ENCODE data around the gene ORAI3. TPM values are rescaled to one million over a fixed set of nuclear protein-coding genes. Genes with fewer than 3 reads are reported as not detected.

Gene ORAI3
- total RNA-seq, 2 experiments from 2014 or later = 7.8 to 18.3 TPM

DNA sequence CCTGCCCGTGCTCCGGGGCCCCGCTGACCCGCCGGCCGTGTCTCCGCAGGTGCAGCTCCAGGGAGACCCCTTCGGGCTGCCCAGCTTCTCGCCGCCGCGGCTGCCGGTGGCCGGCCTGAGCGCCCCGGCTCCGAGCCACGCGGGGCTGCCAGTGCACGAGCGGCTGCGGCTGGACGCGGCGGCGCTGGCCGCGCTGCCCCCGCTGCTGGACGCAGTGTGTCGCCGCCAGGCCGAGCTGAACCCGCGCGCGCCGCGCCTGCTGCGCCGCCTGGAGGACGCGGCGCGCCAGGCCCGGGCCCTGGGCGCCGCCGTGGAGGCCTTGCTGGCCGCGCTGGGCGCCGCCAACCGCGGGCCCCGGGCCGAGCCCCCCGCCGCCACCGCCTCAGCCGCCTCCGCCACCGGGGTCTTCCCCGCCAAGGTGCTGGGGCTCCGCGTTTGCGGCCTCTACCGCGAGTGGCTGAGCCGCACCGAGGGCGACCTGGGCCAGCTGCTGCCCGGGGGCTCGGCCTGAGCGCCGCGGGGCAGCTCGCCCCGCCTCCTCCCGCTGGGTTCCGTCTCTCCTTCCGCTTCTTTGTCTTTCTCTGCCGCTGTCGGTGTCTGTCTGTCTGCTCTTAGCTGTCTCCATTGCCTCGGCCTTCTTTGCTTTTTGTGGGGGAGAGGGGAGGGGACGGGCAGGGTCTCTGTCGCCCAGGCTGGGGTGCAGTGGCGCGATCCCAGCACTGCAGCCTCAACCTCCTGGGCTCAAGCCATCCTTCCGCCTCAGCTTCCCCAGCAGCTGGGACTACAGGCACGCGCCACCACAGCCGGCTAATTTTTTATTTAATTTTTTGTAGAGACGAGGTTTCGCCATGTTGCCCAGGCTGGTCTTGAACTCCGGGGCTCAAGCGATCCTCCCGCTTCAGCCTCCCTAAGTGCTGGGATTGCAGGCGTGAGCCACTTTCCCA, 46.6 kb upstream of the ORAI3 start:
- peak overlapping the region; percentile 44 for H2AFZ ChIP-seq (ENCODE audit: low read length)
- ChIA-PET POLR2A (interaction anchor here (0.5 to 0.7 kb wide), 3 partner anchors 11 to 52 kb away, joined by 3 to 5 read pairs (median 3); no protein-coding TSS in a partner anchor), CTCF (ENCODE audit: unreplicated experiment) (no interaction called here)
- DNase-seq (ENCODE audit: low spot score) = no peak
- no peak overlapping the region for H3K4me3 ChIP-seq (ENCODE audit: low read depth, low read length, poor library complexity, severe bottlenecking)
- H4K20me1 ChIP-seq (ENCODE audit: insufficient read depth, low read length) = no peaks in the 10 kb centered on the region
- H3K36me3 ChIP-seq (ENCODE audit: insufficient read depth, low read length) = no peaks in the 10 kb centered on the region
- BruUV-seq (replicated peaks) = no TSS peak
- TF ChIP-seq EZH2phosphoT487 (IDR thresholded peaks at IDR 0.05; ENCODE audit: borderline replicate concordance, low read depth, low read length) = no peak
- TF ChIP-seq, protein P1, sequence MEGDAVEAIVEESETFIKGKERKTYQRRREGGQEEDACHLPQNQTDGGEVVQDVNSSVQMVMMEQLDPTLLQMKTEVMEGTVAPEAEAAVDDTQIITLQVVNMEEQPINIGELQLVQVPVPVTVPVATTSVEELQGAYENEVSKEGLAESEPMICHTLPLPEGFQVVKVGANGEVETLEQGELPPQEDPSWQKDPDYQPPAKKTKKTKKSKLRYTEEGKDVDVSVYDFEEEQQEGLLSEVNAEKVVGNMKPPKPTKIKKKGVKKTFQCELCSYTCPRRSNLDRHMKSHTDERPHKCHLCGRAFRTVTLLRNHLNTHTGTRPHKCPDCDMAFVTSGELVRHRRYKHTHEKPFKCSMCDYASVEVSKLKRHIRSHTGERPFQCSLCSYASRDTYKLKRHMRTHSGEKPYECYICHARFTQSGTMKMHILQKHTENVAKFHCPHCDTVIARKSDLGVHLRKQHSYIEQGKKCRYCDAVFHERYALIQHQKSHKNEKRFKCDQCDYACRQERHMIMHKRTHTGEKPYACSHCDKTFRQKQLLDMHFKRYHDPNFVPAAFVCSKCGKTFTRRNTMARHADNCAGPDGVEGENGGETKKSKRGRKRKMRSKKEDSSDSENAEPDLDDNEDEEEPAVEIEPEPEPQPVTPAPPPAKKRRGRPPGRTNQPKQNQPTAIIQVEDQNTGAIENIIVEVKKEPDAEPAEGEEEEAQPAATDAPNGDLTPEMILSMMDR (conservative IDR thresholded peaks at IDR 0.05; ENCODE audit: low read length) = no peak
- peaks cover 39% of the 10 kb centered on the region for H3K4me1 ChIP-seq (ENCODE audit: insufficient read depth, low read length, poor library complexity, severe bottlenecking)
- no peaks in the 10 kb centered on the region; the same call in 1 of the 2 replicates for H3K9me3 ChIP-seq (ENCODE audit: low read length)
- H3K4me2 ChIP-seq (ENCODE audit: low read length) = peak overlapping the region; percentile 46; the same call in 1 of the 2 replicates
- no peak overlapping the region for H3K27ac ChIP-seq (ENCODE audit: low read depth, low read length, poor library complexity, severe bottlenecking)
- no peaks in the 10 kb centered on the region for H3K79me2 ChIP-seq (ENCODE audit: insufficient read depth, low read depth, low read length)
- no peaks in the 10 kb centered on the region for H3K9me2 ChIP-seq (ENCODE audit: insufficient read depth, low read length)
- intact Hi-C loops (cut with micrococcal nuclease; ENCODE audit: unreplicated experiment) = no loop called here

DNA sequence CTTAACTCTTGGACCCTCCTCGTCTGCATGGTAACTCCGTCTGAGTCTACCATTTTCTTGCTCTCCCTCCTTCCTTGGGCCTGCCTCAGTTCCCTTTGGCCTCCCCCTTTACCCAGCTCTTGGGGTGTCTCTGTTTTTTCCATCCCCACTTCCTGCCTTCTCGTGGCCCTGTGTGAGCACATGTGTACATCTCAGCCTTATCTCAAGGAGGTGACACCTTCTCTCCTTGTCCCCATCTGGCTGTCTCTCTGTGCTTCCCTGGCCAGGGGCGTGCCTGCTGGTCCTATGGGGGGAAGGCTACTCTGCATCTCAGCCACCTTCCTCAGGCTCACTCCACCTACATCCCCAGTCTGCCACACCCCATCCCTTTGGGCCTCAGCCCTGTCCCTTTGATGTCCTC, 45.9 kb upstream of the ORAI3 start:
- Histone ChIP-seq H3K9me3 (ENCODE audit: low read length) (no peaks in the 10 kb centered on the region; the same call in 1 of the 2 replicates), H4K20me1 (ENCODE audit: insufficient read depth, low read length) (no peaks in the 10 kb centered on the region), H3K4me2 (ENCODE audit: low read length) (no peak overlapping the region), H3K36me3 (ENCODE audit: insufficient read depth, low read length) (no peaks in the 10 kb centered on the region), H3K4me3 (ENCODE audit: low read depth, low read length, poor library complexity, severe bottlenecking) (no peak overlapping the region), H3K4me1 (ENCODE audit: insufficient read depth, low read length, poor library complexity, severe bottlenecking) (peaks cover 32% of the 10 kb centered on the region), H3K79me2 (ENCODE audit: insufficient read depth, low read depth, low read length) (no peaks in the 10 kb centered on the region), H3K27ac (ENCODE audit: low read depth, low read length, poor library complexity, severe bottlenecking) (no peak overlapping the region), H3K9me2 (ENCODE audit: insufficient read depth, low read length) (no peaks in the 10 kb centered on the region), H2AFZ (ENCODE audit: low read length) (peak overlapping the region; percentile 44; the same call in 1 of the 2 replicates)
- TF ChIP-seq, protein P1 (conservative IDR thresholded peaks at IDR 0.05; ENCODE audit: low read length) = no peak
- TF ChIP-seq EZH2phosphoT487 (IDR thresholded peaks at IDR 0.05; ENCODE audit: borderline replicate concordance, low read depth, low read length) = no peak
- no TSS peak for BruUV-seq (replicated peaks)
- POLR2A ChIA-PET = no interaction called here
- CTCF ChIA-PET (ENCODE audit: unreplicated experiment) = no interaction called here
- intact Hi-C loops (cut with micrococcal nuclease; ENCODE audit: unreplicated experiment) = no loop called here
- no peak for DNase-seq (ENCODE audit: low spot score)

DNA sequence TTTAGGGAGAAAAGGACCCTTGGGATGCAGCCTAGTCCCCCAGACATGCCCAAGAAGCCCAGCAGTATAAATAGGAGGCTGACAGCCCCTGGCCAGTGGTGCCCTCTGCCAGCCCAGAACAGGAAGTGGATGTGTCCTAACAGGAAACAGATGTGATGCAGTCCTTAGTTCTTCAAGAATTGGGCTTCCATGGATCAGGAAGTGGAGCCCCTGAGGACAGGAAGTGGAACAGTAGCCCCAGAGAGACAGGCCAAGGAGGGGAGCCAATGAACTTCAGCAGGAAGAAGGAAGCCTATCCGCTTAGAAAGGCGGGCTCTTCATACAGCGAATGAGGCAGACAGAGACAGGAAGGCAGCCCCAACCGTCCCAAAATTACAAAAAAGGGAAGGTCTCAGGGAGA, 45.3 kb upstream of the ORAI3 start:
- Histone ChIP-seq H4K20me1 (ENCODE audit: insufficient read depth, low read length) (no peaks in the 10 kb centered on the region), H3K9me3 (ENCODE audit: low read length) (no peaks in the 10 kb centered on the region; the same call in 1 of the 2 replicates), H3K4me3 (ENCODE audit: low read depth, low read length, poor library complexity, severe bottlenecking) (no peak overlapping the region), H3K9me2 (ENCODE audit: insufficient read depth, low read length) (no peaks in the 10 kb centered on the region), H3K79me2 (ENCODE audit: insufficient read depth, low read depth, low read length) (no peaks in the 10 kb centered on the region), H3K4me2 (ENCODE audit: low read length) (peak overlapping the region; percentile 23), H3K36me3 (ENCODE audit: insufficient read depth, low read length) (no peaks in the 10 kb centered on the region), H3K27ac (ENCODE audit: low read depth, low read length, poor library complexity, severe bottlenecking) (peak overlapping the region; percentile 8), H2AFZ (ENCODE audit: low read length) (peak overlapping the region; percentile 99), H3K4me1 (ENCODE audit: insufficient read depth, low read length, poor library complexity, severe bottlenecking) (peaks cover 32% of the 10 kb centered on the region)
- TF ChIP-seq, protein P1 (conservative IDR thresholded peaks at IDR 0.05; ENCODE audit: low read length) = no peak
- no peak for TF ChIP-seq EZH2phosphoT487 (IDR thresholded peaks at IDR 0.05; ENCODE audit: borderline replicate concordance, low read depth, low read length)
- peak; percentile 38 for DNase-seq (ENCODE audit: low spot score)
- CTCF ChIA-PET (ENCODE audit: unreplicated experiment) = no interaction called here
- BruUV-seq (replicated peaks) = no TSS peak
- intact Hi-C loops (cut with micrococcal nuclease; ENCODE audit: unreplicated experiment) = no loop called here
- POLR2A ChIA-PET = no interaction called here
